HepG2 (cell line): ENCODE measurements around the gene PPIL6. TPM values are rescaled to one million over a fixed set of nuclear protein-coding genes. Genes with fewer than 3 reads are reported as not detected.

Experiments used
- ARID2 ChIP-seq: sonication (generic); formaldehyde crosslinking; IDR thresholded peaks from 2 replicates; pipeline ENCODE4 v1.8.1; 2022; ENCODE audit warnings: mild to moderate bottlenecking, missing genetic modification reagents, borderline replicate concordance
- BRCA1 ChIP-seq: sonication (generic); formaldehyde crosslinking; IDR thresholded peaks from 2 replicates; pipeline ENCODE4 v1.4.0; 2020; ENCODE audit warnings: missing genetic modification reagents
- BRD4 ChIP-seq: sonication (generic); formaldehyde crosslinking; IDR thresholded peaks from 2 replicates; pipeline ENCODE4 v1.4.0; 2020; ENCODE audit warnings: missing genetic modification reagents
- GATAD2A ChIP-seq: IDR thresholded peaks from 2 replicates; pipeline ENCODE4 v1.6.1; 2016
- HMG20B ChIP-seq: conservative IDR thresholded peaks from 2 replicates; pipeline ENCODE4 v1.6.1; 2016; ENCODE audit warnings: missing genetic modification reagents, missing compliant biosample characterization
- MAFF ChIP-seq: IDR thresholded peaks from 2 replicates; pipeline ENCODE4 v1.6.1; 2011; ENCODE audit warnings: low read depth, low read length, improper control_type of control experiment
- MYC ChIP-seq: sonication (generic); formaldehyde crosslinking; IDR thresholded peaks from 2 replicates; pipeline ENCODE4 v1.9.0; 2021; ENCODE audit warnings: missing genetic modification reagents, borderline replicate concordance
- SAFB2 ChIP-seq: sonication (generic); formaldehyde crosslinking; IDR thresholded peaks from 2 replicates; pipeline ENCODE4 v1.5.1; 2020; ENCODE audit warnings: missing genetic modification reagents, low read depth, mild to moderate bottlenecking, borderline replicate concordance
- ZBTB1 ChIP-seq: sonication (generic); formaldehyde crosslinking; IDR thresholded peaks from 2 replicates; pipeline ENCODE4 v1.4.0; 2020; ENCODE audit warnings: missing genetic modification reagents, borderline replicate concordance
- ZFP36L2 ChIP-seq: sonication (generic); formaldehyde crosslinking; IDR thresholded peaks from 2 replicates; pipeline ENCODE4 v1.4.0; 2020; ENCODE audit warnings: missing genetic modification reagents
- ZNF205 ChIP-seq: IDR thresholded peaks from 2 replicates; pipeline ENCODE4 v1.6.1; 2018; ENCODE audit warnings: missing biosample characterization, missing genetic modification reagents
- ZNF564 ChIP-seq: sonication (generic); formaldehyde crosslinking; IDR thresholded peaks from 2 replicates; pipeline ENCODE4 v1.8.1; 2023; ENCODE audit warnings: mild to moderate bottlenecking, missing genetic modification reagents
- ZNF776 ChIP-seq: sonication (generic); formaldehyde crosslinking; IDR thresholded peaks from 2 replicates; pipeline ENCODE4 v1.4.0; 2020; ENCODE audit warnings: mild to moderate bottlenecking, missing genetic modification reagents
- ZNF788 ChIP-seq: sonication (generic); formaldehyde crosslinking; IDR thresholded peaks from 2 replicates; pipeline ENCODE4 v1.5.0; 2020; ENCODE audit warnings: mild to moderate bottlenecking, missing genetic modification reagents, borderline replicate concordance
- ZNF790 ChIP-seq: sonication (generic); formaldehyde crosslinking; IDR thresholded peaks from 2 replicates; pipeline ENCODE4 v1.8.0; 2022; ENCODE audit warnings: missing genetic modification reagents, mild to moderate bottlenecking, borderline replicate concordance
- polyA plus RNA-seq, 8 experiments: library from polyadenylated mRNA; depleted of rRNA in 3 of 8; stranded (reverse) in 7 of 8; unstranded in 1 of 8; fragments of >200 nt; fragmentation: Illumina TruSeq in 4 of 8; extraction: Trizol in 4 of 8; gene quantifications; 2 replicates each; pipeline versions ENCODE4 v1.2.1 to v1.2.3, GENCODE V29; 2011 to 2016; ENCODE audit warnings: low read depth in 4 of 8, missing spikeins in 1 of 8, mixed read lengths in 1 of 8; ENCODE audit not compliant: insufficient read depth in 1 of 8
- total RNA-seq, 5 experiments: library from RNA; depleted of rRNA; stranded (reverse); fragments of >200 nt; fragmentation: Illumina TruSeq; extraction: Trizol; gene quantifications; 2 replicates each; pipeline ENCODE4 v1.2.3, GENCODE V29; 2016; ENCODE audit warnings: low read depth in 1 of 5
- TF ChIP-seq, protein P1 (sequence below): sonication (generic); formaldehyde crosslinking; IDR thresholded peaks from 2 replicates; pipeline ENCODE4 v1.4.0; 2020; ENCODE audit warnings: missing genetic modification reagents, borderline replicate concordance
- TF ChIP-seq, protein P2 (sequence below): sonication (generic); formaldehyde crosslinking; IDR thresholded peaks from 2 replicates; pipeline ENCODE4 v1.8.1; 2023; ENCODE audit warnings: mild to moderate bottlenecking, missing genetic modification reagents, borderline replicate concordance
- TF ChIP-seq, protein P3 (sequence below): IDR thresholded peaks from 2 replicates; pipeline ENCODE4 v1.6.1; 2018; ENCODE audit warnings: missing genetic modification reagents
- TF ChIP-seq, protein P4 (sequence below): sonication (generic); formaldehyde crosslinking; IDR thresholded peaks from 2 replicates; pipeline ENCODE4 v1.5.1; 2020; ENCODE audit warnings: mild to moderate bottlenecking, moderate library complexity, missing genetic modification reagents
- TF ChIP-seq, protein P5 (sequence below): IDR thresholded peaks from 2 replicates; pipeline ENCODE4 v1.6.1; 2016; ENCODE audit warnings: low read depth

Gene PPIL6
- total and polyA plus RNA-seq, 2 of the 13 experiments (the other 11 are each of a cell fraction or from before 2014, with no cell fraction given) = 0.22 to 0.46 TPM

DNA sequence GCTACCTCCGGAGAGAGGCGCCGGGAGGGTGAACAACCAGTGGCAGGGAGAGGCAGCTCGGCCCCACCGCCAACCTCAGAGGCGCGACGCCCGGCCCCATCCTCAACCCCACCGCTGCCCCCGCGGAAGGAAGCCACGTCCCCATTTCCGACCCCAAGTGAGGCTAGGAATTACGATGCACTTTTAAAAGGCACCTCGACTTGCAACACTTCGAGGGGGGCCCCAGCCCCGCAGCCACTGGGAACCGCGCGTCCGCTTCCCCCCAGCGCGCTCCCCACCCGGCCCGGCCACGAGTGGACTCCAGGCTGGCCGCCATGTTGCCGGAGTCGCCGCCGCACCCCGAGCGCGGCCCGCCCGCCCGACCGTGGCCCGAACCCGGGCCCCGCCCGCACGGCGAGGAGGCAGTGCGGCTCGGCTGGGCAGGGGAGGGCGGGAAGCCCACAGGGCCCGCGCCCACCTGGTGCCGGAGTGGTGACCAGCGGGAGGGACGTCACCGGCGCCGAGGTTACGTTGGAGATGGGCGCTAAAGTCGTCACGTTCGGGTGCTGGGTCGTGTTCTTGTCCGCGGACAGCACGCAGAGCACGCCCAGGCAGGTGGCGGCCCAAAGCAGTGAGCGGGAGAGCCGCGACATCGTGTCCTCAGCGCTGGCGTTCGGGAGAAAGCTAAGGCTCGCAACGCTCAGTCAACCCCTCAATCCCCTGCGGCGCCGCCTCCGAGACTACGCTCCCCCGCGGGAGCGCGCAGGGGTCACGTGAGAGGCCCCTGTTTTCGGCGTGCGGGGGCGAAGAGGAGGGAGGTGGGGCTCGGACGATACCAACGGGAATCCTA, 58.5 kb downstream of the PPIL6 start, which contains the start of gene CD164 (continued):
- TF ChIP-seq ZBTB1 (CRISPR knock-in tag) = no peak
- peak; percentile 94 for TF ChIP-seq ZNF788 (CRISPR knock-in tag)
- TF ChIP-seq, protein P1, sequence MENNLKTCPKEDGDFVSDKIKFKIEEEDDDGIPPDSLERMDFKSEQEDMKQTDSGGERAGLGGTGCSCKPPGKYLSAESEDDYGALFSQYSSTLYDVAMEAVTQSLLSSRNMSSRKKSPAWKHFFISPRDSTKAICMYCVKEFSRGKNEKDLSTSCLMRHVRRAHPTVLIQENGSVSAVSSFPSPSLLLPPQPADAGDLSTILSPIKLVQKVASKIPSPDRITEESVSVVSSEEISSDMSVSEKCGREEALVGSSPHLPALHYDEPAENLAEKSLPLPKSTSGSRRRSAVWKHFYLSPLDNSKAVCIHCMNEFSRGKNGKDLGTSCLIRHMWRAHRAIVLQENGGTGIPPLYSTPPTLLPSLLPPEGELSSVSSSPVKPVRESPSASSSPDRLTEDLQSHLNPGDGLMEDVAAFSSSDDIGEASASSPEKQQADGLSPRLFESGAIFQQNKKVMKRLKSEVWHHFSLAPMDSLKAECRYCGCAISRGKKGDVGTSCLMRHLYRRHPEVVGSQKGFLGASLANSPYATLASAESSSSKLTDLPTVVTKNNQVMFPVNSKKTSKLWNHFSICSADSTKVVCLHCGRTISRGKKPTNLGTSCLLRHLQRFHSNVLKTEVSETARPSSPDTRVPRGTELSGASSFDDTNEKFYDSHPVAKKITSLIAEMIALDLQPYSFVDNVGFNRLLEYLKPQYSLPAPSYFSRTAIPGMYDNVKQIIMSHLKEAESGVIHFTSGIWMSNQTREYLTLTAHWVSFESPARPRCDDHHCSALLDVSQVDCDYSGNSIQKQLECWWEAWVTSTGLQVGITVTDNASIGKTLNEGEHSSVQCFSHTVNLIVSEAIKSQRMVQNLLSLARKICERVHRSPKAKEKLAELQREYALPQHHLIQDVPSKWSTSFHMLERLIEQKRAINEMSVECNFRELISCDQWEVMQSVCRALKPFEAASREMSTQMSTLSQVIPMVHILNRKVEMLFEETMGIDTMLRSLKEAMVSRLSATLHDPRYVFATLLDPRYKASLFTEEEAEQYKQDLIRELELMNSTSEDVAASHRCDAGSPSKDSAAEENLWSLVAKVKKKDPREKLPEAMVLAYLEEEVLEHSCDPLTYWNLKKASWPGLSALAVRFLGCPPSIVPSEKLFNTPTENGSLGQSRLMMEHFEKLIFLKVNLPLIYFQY (CRISPR knock-in tag) = peak; percentile 55; the same call in 1 of the 2 replicates
- TF ChIP-seq SAFB2 (CRISPR knock-in tag) = peak; percentile 65
- no peak for TF ChIP-seq MAFF
- TF ChIP-seq, protein P2, sequence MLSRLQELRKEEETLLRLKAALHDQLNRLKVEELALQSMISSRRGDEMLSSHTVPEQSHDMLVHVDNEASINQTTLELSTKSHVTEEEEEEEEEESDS (CRISPR knock-in tag) = no peak
- peak; percentile 11; the same call in 1 of the 2 replicates for TF ChIP-seq BRCA1 (CRISPR knock-in tag)
- no peak; the same call in 1 of the 2 replicates for TF ChIP-seq ZNF564 (CRISPR knock-in tag)
- TF ChIP-seq, protein P3, sequence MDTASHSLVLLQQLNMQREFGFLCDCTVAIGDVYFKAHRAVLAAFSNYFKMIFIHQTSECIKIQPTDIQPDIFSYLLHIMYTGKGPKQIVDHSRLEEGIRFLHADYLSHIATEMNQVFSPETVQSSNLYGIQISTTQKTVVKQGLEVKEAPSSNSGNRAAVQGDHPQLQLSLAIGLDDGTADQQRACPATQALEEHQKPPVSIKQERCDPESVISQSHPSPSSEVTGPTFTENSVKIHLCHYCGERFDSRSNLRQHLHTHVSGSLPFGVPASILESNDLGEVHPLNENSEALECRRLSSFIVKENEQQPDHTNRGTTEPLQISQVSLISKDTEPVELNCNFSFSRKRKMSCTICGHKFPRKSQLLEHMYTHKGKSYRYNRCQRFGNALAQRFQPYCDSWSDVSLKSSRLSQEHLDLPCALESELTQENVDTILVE (CRISPR knock-in tag) = peak; percentile 72
- 0 out of 2 replicates have a peak, but pooled peaks have one; percentile 34 for TF ChIP-seq ZNF205 (CRISPR knock-in tag)
- TF ChIP-seq ZNF776 = peak; percentile 89; the same call in 1 of the 2 replicates
- peak; percentile 40; the same call in 1 of the 2 replicates for TF ChIP-seq HMG20B (CRISPR knock-in tag)
- TF ChIP-seq GATAD2A (CRISPR knock-in tag) = peak; percentile 52; the same call in 1 of the 2 replicates
- peak; percentile 81 for TF ChIP-seq ARID2
- peak; percentile 24; the same call in 1 of the 2 replicates for TF ChIP-seq BRD4 (CRISPR knock-in tag)
- TF ChIP-seq ZFP36L2 = no peak
- TF ChIP-seq MYC (CRISPR knock-in tag) = peak; percentile 54
- TF ChIP-seq, protein P4, sequence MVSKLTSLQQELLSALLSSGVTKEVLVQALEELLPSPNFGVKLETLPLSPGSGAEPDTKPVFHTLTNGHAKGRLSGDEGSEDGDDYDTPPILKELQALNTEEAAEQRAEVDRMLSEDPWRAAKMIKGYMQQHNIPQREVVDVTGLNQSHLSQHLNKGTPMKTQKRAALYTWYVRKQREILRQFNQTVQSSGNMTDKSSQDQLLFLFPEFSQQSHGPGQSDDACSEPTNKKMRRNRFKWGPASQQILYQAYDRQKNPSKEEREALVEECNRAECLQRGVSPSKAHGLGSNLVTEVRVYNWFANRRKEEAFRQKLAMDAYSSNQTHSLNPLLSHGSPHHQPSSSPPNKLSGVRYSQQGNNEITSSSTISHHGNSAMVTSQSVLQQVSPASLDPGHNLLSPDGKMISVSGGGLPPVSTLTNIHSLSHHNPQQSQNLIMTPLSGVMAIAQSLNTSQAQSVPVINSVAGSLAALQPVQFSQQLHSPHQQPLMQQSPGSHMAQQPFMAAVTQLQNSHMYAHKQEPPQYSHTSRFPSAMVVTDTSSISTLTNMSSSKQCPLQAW (CRISPR knock-in tag) = peak; percentile 83; the same call in 1 of the 2 replicates
- peak; percentile 81; the same call in 1 of the 2 replicates for TF ChIP-seq ZNF790 (CRISPR knock-in tag)
- TF ChIP-seq, protein P5, sequence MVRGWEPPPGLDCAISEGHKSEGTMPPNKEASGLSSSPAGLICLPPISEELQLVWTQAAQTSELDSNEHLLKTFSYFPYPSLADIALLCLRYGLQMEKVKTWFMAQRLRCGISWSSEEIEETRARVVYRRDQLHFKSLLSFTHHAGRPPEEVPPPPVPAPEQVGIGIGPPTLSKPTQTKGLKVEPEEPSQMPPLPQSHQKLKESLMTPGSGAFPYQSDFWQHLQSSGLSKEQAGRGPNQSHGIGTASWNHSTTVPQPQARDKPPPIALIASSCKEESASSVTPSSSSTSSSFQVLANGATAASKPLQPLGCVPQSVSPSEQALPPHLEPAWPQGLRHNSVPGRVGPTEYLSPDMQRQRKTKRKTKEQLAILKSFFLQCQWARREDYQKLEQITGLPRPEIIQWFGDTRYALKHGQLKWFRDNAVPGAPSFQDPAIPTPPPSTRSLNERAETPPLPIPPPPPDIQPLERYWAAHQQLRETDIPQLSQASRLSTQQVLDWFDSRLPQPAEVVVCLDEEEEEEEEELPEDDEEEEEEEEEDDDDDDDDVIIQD (CRISPR knock-in tag) = no peak
